Activated B cell treated with CpG ODN at 0.5 μM for 24 hours (primary cell): ENCODE results near the gene PCK2. TPM values are rescaled to one million over a fixed set of nuclear protein-coding genes. Genes with fewer than 3 reads are reported as not detected.
"Not testable (repeated sequence)": the region's sequence is repeated elsewhere in the genome, so short reads cannot be mapped to it uniquely, and the experiment has no call there.

Experiments
- ATAC-seq: fragments of 200-7000 bp; cut with Tn5 transposase; one replicate; pipeline ENCODE4 v1.10.0; 2021; ENCODE audit warnings: low read depth, mild to moderate bottlenecking, moderate library complexity
- CTCF ChIA-PET: fragments of 350-600 bp; sonication (Branson Sonifier 250); formaldehyde crosslinking; loops from one replicate; lab custom pipeline; 2021; ENCODE audit warnings: antibody characterized with exemption; lab: Charles Lee
- POLR2A ChIA-PET: fragments of 350-600 bp; sonication (Branson Sonifier 250); formaldehyde crosslinking; loops from one replicate; lab custom pipeline; 2021; ENCODE audit warnings: antibody characterized with exemption; lab: Charles Lee
- DNase-seq: peaks from one replicate; pipeline ENCODE4 v3.0.0; 2022
- H3K27ac Mint-ChIP-seq: one replicate; pipeline ENCODE4 v1.8.0; 2020; ENCODE audit warnings: mixed read lengths
- H3K27me3 Mint-ChIP-seq: one replicate; pipeline ENCODE4 v1.8.0; 2021; ENCODE audit warnings: mixed read lengths
- H3K36me3 Mint-ChIP-seq: one replicate; pipeline ENCODE4 v1.8.0; 2021; ENCODE audit warnings: low read depth, mixed read lengths
- H3K4me1 Mint-ChIP-seq: one replicate; pipeline ENCODE4 v1.8.0; 2021; ENCODE audit warnings: mixed read lengths
- H3K4me3 Mint-ChIP-seq: one replicate; pipeline ENCODE4 v1.8.0; 2020; ENCODE audit warnings: mild to moderate bottlenecking, mixed read lengths
- H3K9me3 Mint-ChIP-seq: one replicate; pipeline ENCODE4 v1.8.0; 2020; ENCODE audit warnings: mixed read lengths
- CTCF ChIP-seq: fragments of 200-600 bp; IDR thresholded peaks from one replicate; pipeline ENCODE4 v1.8.0; 2022; ENCODE audit warnings: antibody characterized with exemption, mild to moderate bottlenecking
- intact Hi-C: fragments of 100-400 bp; cut with micrococcal nuclease; formaldehyde crosslinking; loops from one replicate; pipeline ENCODE4 v1.15.1; 2024
- total RNA-seq: library from RNA; stranded (reverse); gene quantifications from 2 replicates; pipeline ENCODE4 v1.2.3, GENCODE V29; 2022

PCK2 gene
- total RNA-seq: 82.1 and 102 TPM in 2 replicates

GRCh38 chr14:24093901-24094840 lies at the start of gene PCK2:
Gene PCK2 (plus strand): TSS chr14:24094311. CDS start chr14:24094406, 95 bp downstream.
- H3K36me3 Mint-ChIP-seq: peaks cover 34% of the 10 kb centered on the region
- POLR2A ChIA-PET: interaction anchor here (0.6 to 7.4 kb wide), 36 partner anchors 8 to 1205 kb away, joined by 3 to 138 read pairs (median 7); partner anchors contain the start of genes CARMIL3, CBLN3, CHMP4A and DCAF11

GRCh38 chr14:24049002-24049401 lies 45.1 kb upstream of the PCK2 start:
- H3K36me3 Mint-ChIP-seq, DNase-seq, H3K27me3 Mint-ChIP-seq, H3K9me3 Mint-ChIP-seq, intact Hi-C loops: not testable (repeated sequence)
- peak; percentile 34 for ATAC-seq
- peak overlapping the region; percentile 47 for H3K27ac Mint-ChIP-seq
- ChIA-PET CTCF (interaction anchor here (1.5 kb wide), 1 partner anchor 60 kb away, joined by 4 read pairs; no protein-coding TSS in a partner anchor), POLR2A (interaction anchor here (1.5 kb wide), 1 partner anchor 112 kb away, joined by 3 read pairs; the partner anchor contains the start of gene IRF9)
- H3K4me3 Mint-ChIP-seq: peak overlapping the region; percentile 6
- H3K4me1 Mint-ChIP-seq: peaks cover 34% of the 10 kb centered on the region

More at GRCh38 chr14:24093901-24094840, at the start of gene PCK2:
- Mint-ChIP-seq H3K9me3 (no peaks in the 10 kb centered on the region), H3K27me3 (no peaks in the 10 kb centered on the region), H3K4me3 (peak within 1 kb of the TSS; percentile 99), H3K27ac (peak within 1 kb of the TSS; percentile 99), H3K4me1 (peaks cover 31% of the 10 kb centered on the region)
- no peak for TF ChIP-seq CTCF
- intact Hi-C loops: loop anchor here (1.0 to 10.0 kb wide), 9 partner anchors 13 to 539 kb away; partner anchors contain the start of genes CHMP4A, EMC9, PSME1 and RNF31
- DNase-seq: peak; percentile 76
- peak; percentile 69 for ATAC-seq
- CTCF ChIA-PET: interaction anchor here (1.0 to 7.9 kb wide), 7 partner anchors 11 to 214 kb away, joined by 3 to 138 read pairs (median 8); partner anchors contain the start of genes CIDEB, IRF9, PSME2 and RNF31

- H3K36me3 Mint-ChIP-seq, DNase-seq, ATAC-seq, H3K9me3 Mint-ChIP-seq, H3K27me3 Mint-ChIP-seq: not testable (repeated sequence)
- Mint-ChIP-seq H3K27ac (peak overlapping the region; percentile 71), H3K4me1 (peaks cover 34% of the 10 kb centered on the region), H3K4me3 (peak overlapping the region; percentile 82)
- ChIA-PET CTCF (interaction anchor here (1.5 kb wide), 2 partner anchors 40 to 58 kb away, joined by 4 to 8 read pairs; no protein-coding TSS in a partner anchor), POLR2A (interaction anchor here (0.6 to 1.7 kb wide), 3 partner anchors 31 to 1480 kb away, joined by 3 to 11 read pairs (median 9); no protein-coding TSS in a partner anchor)
- intact Hi-C loops: loop anchor here (2.0 kb wide), 1 partner anchor 14 kb away; no protein-coding TSS in a partner anchor
Observed at GRCh38 chr14:24050753-24051152, 43.4 kb upstream of the PCK2 start.

GRCh38 chr14:24051176-24051788 lies 42.8 kb upstream of the PCK2 start:
- no peak for TF ChIP-seq CTCF
- H3K27me3 Mint-ChIP-seq: peaks cover 6% of the 10 kb centered on the region
- CTCF ChIA-PET: interaction anchor here (0.7 to 1.5 kb wide), 6 partner anchors 30 to 421 kb away, joined by 3 to 8 read pairs (median 4); partner anchors contain the start of gene CIDEB
- POLR2A ChIA-PET: interaction anchor here (0.8 to 1.8 kb wide), 7 partner anchors 24 to 164 kb away, joined by 3 to 14 read pairs (median 4); partner anchors contain the start of genes DCAF11, IRF9, MDP1 and NRL
- H3K36me3 Mint-ChIP-seq: no peaks in the 10 kb centered on the region
- no peak for DNase-seq
- peak; percentile 18 for ATAC-seq
- H3K27ac Mint-ChIP-seq: peak overlapping the region; percentile 71
- peaks cover 34% of the 10 kb centered on the region for H3K4me1 Mint-ChIP-seq
- no peaks in the 10 kb centered on the region for H3K9me3 Mint-ChIP-seq
- intact Hi-C loops: loop anchor here (2.0 kb wide), 1 partner anchor 14 kb away; no protein-coding TSS in a partner anchor
- peak overlapping the region; percentile 82 for H3K4me3 Mint-ChIP-seq

- ATAC-seq (peak; percentile 86), DNase-seq (peak; percentile 69)
- CTCF ChIA-PET: interaction anchor here (0.7 to 1.5 kb wide), 6 partner anchors 29 to 422 kb away, joined by 3 to 8 read pairs (median 4); partner anchors contain the start of gene CIDEB
- peaks cover 6% of the 10 kb centered on the region for H3K27me3 Mint-ChIP-seq
- intact Hi-C loops: loop anchor here (1.0 to 2.0 kb wide), 3 partner anchors 15 to 247 kb away; partner anchors contain the start of genes DHRS1 and NOP9
- no peaks in the 10 kb centered on the region for H3K9me3 Mint-ChIP-seq
- H3K36me3 Mint-ChIP-seq: no peaks in the 10 kb centered on the region
- no peak for TF ChIP-seq CTCF
- H3K27ac Mint-ChIP-seq: peak within 1 kb of the TSS; percentile 71
- POLR2A ChIA-PET: interaction anchor here (0.7 to 1.8 kb wide), 9 partner anchors 24 to 164 kb away, joined by 3 to 14 read pairs (median 4); partner anchors contain the start of genes DCAF11, IRF9, MDP1 and NRL
- peak within 1 kb of the TSS; percentile 82 for H3K4me3 Mint-ChIP-seq
- peaks cover 34% of the 10 kb centered on the region for H3K4me1 Mint-ChIP-seq
Observed at GRCh38 chr14:24051789-24052655, 42.1 kb upstream of the PCK2 start, which contains the start of gene CARMIL3. Gene CARMIL3 (plus strand): TSS chr14:24052009. CDS start chr14:24052154, 145 bp downstream.
